HG03135 (cell line): ENCODE data around the gene OR11G2.
"Not testable (repeated sequence)": the region's sequence is repeated elsewhere in the genome, so short reads cannot be mapped to it uniquely, and the experiment has no call there.

Experiments
- ATAC-seq: cut with Tn5 transposase; IDR thresholded peaks from one replicate; pipeline ENCODE4 v1.9.1; 2021; ENCODE audit warnings: mild to moderate bottlenecking, moderate library complexity; ENCODE audit not compliant: unreplicated experiment

Gene OR11G2

GRCh38 chr14:20190596-20190995 is at the start of gene OR11G2:
TSS of gene OR11G2 (plus strand) at chr14:20190896. CDS start at chr14:20197438, 6,542 bp downstream.
- no peak for ATAC-seq

GRCh38 chr14:20143911-20144310 is 46.8 kb upstream of the OR11G2 start:
- no peak for ATAC-seq

- no peak for ATAC-seq
Observed at GRCh38 chr14:20144820-20145219, 45.9 kb upstream of the OR11G2 start.

GRCh38 chr14:20164462-20164861 is 26.2 kb upstream of the OR11G2 start:
- no peak for ATAC-seq

GRCh38 chr14:20167091-20167490 is 23.6 kb upstream of the OR11G2 start:
- ATAC-seq, result no peak

- ATAC-seq, result not testable (repeated sequence)
Observed at GRCh38 chr14:20169852-20170251, 20.8 kb upstream of the OR11G2 start.

GRCh38 chr14:20174205-20174604 is 16.5 kb upstream of the OR11G2 start:
- ATAC-seq, result not testable (repeated sequence)

GRCh38 chr14:20176330-20176729 is 14.4 kb upstream of the OR11G2 start:
- ATAC-seq, result no peak

- ATAC-seq, result no peak
Observed at GRCh38 chr14:20177433-20177974, 13.2 kb upstream of the OR11G2 start.

- no peak for ATAC-seq
Observed at GRCh38 chr14:20179218-20179617, 11.5 kb upstream of the OR11G2 start.

- no peak for ATAC-seq
Observed at GRCh38 chr14:20179880-20180279, 10.8 kb upstream of the OR11G2 start.

- ATAC-seq, result no peak
Observed at GRCh38 chr14:20180486-20180885, 10.2 kb upstream of the OR11G2 start.

- no peak for ATAC-seq
Observed at GRCh38 chr14:20184181-20184580, 6.5 kb upstream of the OR11G2 start.

- ATAC-seq, result no peak
Observed at GRCh38 chr14:20191396-20191795, 700 bp downstream of the OR11G2 start.

- no peak for ATAC-seq
Observed at GRCh38 chr14:20194101-20194500, 3.4 kb downstream of the OR11G2 start.

GRCh38 chr14:20195170-20195569 is 4.5 kb downstream of the OR11G2 start:
- ATAC-seq, result not testable (repeated sequence)

GRCh38 chr14:20195911-20196310 is 5.2 kb downstream of the OR11G2 start:
- no peak for ATAC-seq

GRCh38 chr14:20197459-20197858 is 6.8 kb downstream of the OR11G2 start:
- no peak for ATAC-seq

- no peak for ATAC-seq
Observed at GRCh38 chr14:20198991-20199390, 8.3 kb downstream of the OR11G2 start.

GRCh38 chr14:20204721-20205120 is 14.0 kb downstream of the OR11G2 start:
- no peak for ATAC-seq

GRCh38 chr14:20209595-20209994 is 18.9 kb downstream of the OR11G2 start:
- ATAC-seq, result no peak

GRCh38 chr14:20212406-20212805 is 21.7 kb downstream of the OR11G2 start:
- not testable (repeated sequence) for ATAC-seq

- no peak for ATAC-seq
Observed at GRCh38 chr14:20215196-20215595, 24.5 kb downstream of the OR11G2 start.
